ENCODE results near the gene MYD88. TPM values are rescaled to one million over a fixed set of nuclear protein-coding genes. Genes with fewer than 3 reads are reported as not detected.

The MYD88 gene
- total and polyA plus RNA-seq, 3 donors from 2014 or later, result 18.7 to 30.1 (median 22.3) TPM

GRCh38 chr3:38100498-38100897 lies 38.0 kb upstream of the MYD88 start:
- DNase-seq, result no peak
- intact Hi-C loops (cut with DNase I; ENCODE audit: low total_unique reads), result no loop called here
- TF ChIP-seq CTCF (IDR thresholded peaks at IDR 0.05) (no peak), POLR2A (IDR thresholded peaks at IDR 0.05) (no peak)
- H3K27ac ChIP-seq, result no peak overlapping the region
- no peaks in the 10 kb centered on the region for H3K36me3 ChIP-seq (ENCODE audit: low read depth, missing control alignments)
- no peaks in the 10 kb centered on the region for H3K9me3 ChIP-seq
- WGBS, 2 donors, result 79 to 91% methylated on average over 3 of the region's 3 CpGs
- H3K27me3 ChIP-seq, result no peaks in the 10 kb centered on the region
- H3K4me1 ChIP-seq, result peaks cover 5% of the 10 kb centered on the region
- no peak overlapping the region for H3K4me3 ChIP-seq

GRCh38 chr3:38101811-38102443 lies 36.5 kb upstream of the MYD88 start:
- Histone ChIP-seq H3K27me3 (no peaks in the 10 kb centered on the region), H3K36me3 (ENCODE audit: low read depth, missing control alignments) (no peaks in the 10 kb centered on the region), H3K4me3 (no peak overlapping the region), H3K27ac (no peak overlapping the region), H3K9me3 (no peaks in the 10 kb centered on the region), H3K4me1 (peaks cover 5% of the 10 kb centered on the region)
- intact Hi-C loops (cut with DNase I; ENCODE audit: low total_unique reads), result no loop called here
- no peak for DNase-seq
- TF ChIP-seq CTCF (IDR thresholded peaks at IDR 0.05) (no peak), POLR2A (IDR thresholded peaks at IDR 0.05) (no peak)
- 71 to 76% methylated on average over 6 of the region's 6 CpGs for WGBS, 2 donors

- TF ChIP-seq POLR2A (IDR thresholded peaks at IDR 0.05) (no peak), CTCF (IDR thresholded peaks at IDR 0.05) (no peak)
- DNase-seq, result no peak
- WGBS, 2 donors, result 73 to 82% methylated on average over 1 of the region's 1 CpG
- H3K27ac ChIP-seq, result no peak overlapping the region
- H3K4me3 ChIP-seq, result no peak overlapping the region
- H3K27me3 ChIP-seq, result no peaks in the 10 kb centered on the region
- H3K9me3 ChIP-seq, result no peaks in the 10 kb centered on the region
- peaks cover 5% of the 10 kb centered on the region for H3K4me1 ChIP-seq
- intact Hi-C loops (cut with DNase I; ENCODE audit: low total_unique reads), result no loop called here
- H3K36me3 ChIP-seq (ENCODE audit: low read depth, missing control alignments), result no peaks in the 10 kb centered on the region
Observed at GRCh38 chr3:38102444-38102814, 36.0 kb upstream of the MYD88 start.

- H3K9me3 ChIP-seq, result no peaks in the 10 kb centered on the region
- peaks cover 5% of the 10 kb centered on the region for H3K4me1 ChIP-seq
- DNase-seq, result no peak
- H3K27me3 ChIP-seq, result no peaks in the 10 kb centered on the region
- H3K27ac ChIP-seq, result no peak overlapping the region
- intact Hi-C loops (cut with DNase I; ENCODE audit: low total_unique reads), result no loop called here
- 85 to 87% methylated on average over 1 of the region's 1 CpG for WGBS, 2 donors
- TF ChIP-seq POLR2A (IDR thresholded peaks at IDR 0.05), result no peak
- no peak for TF ChIP-seq CTCF (IDR thresholded peaks at IDR 0.05)
- no peak overlapping the region for H3K4me3 ChIP-seq
- no peaks in the 10 kb centered on the region for H3K36me3 ChIP-seq (ENCODE audit: low read depth, missing control alignments)
Observed at GRCh38 chr3:38105525-38105924, 32.9 kb upstream of the MYD88 start.
